ENCODE results near the gene PODXL. TPM values are rescaled to one million over a fixed set of nuclear protein-coding genes. Genes with fewer than 3 reads are reported as not detected.
"Not testable (repeated sequence)": the region's sequence is repeated elsewhere in the genome, so short reads cannot be mapped to it uniquely, and the experiment has no call there.

Gene PODXL
- total and polyA plus RNA-seq, 2 experiments from 2014 or later, result 77.3 to 84.1 TPM

GRCh38 chr7:131467788-131468187, 88.6 kb downstream of the PODXL start:
- Histone ChIP-seq H2AFZ (no peak overlapping the region), H3K9me2 (replicated peaks; ENCODE audit: insufficient read depth) (no peaks in the 10 kb centered on the region), H3K4me2 (no peak overlapping the region), H3K4me1 (ENCODE audit: insufficient read depth) (no peaks in the 10 kb centered on the region), H4K20me1 (ENCODE audit: insufficient read depth, poor library complexity, severe bottlenecking) (no peaks in the 10 kb centered on the region), H3K4me3 (no peak overlapping the region), H3K9me3 (ENCODE audit: low read depth) (no peaks in the 10 kb centered on the region), H3K79me2 (peaks cover 3% of the 10 kb centered on the region), H3K36me3 (replicated peaks; ENCODE audit: insufficient read depth, low read depth) (no peaks in the 10 kb centered on the region), H3K27me3 (no peaks in the 10 kb centered on the region), H3K27ac (no peak overlapping the region)
- no peak for DNase-seq (ENCODE audit: low spot score)
- TF ChIP-seq EZH2phosphoT487 (IDR thresholded peaks at IDR 0.05; ENCODE audit: low read depth, severe bottlenecking, unreplicated experiment), result no peak
- TF ChIP-seq, protein P1, sequence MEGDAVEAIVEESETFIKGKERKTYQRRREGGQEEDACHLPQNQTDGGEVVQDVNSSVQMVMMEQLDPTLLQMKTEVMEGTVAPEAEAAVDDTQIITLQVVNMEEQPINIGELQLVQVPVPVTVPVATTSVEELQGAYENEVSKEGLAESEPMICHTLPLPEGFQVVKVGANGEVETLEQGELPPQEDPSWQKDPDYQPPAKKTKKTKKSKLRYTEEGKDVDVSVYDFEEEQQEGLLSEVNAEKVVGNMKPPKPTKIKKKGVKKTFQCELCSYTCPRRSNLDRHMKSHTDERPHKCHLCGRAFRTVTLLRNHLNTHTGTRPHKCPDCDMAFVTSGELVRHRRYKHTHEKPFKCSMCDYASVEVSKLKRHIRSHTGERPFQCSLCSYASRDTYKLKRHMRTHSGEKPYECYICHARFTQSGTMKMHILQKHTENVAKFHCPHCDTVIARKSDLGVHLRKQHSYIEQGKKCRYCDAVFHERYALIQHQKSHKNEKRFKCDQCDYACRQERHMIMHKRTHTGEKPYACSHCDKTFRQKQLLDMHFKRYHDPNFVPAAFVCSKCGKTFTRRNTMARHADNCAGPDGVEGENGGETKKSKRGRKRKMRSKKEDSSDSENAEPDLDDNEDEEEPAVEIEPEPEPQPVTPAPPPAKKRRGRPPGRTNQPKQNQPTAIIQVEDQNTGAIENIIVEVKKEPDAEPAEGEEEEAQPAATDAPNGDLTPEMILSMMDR (IDR thresholded peaks at IDR 0.05; ENCODE audit: poor library complexity), result no peak
- no peak for TF ChIP-seq EZH2 (IDR thresholded peaks at IDR 0.05; ENCODE audit: borderline replicate concordance)
- WGBS (ENCODE audit: low lambda C conversion rate, missing lambda C conversion rate), result 98% methylated on average over 5 of the region's 5 CpGs

GRCh38 chr7:131466735-131467365, 89.6 kb downstream of the PODXL start:
- Histone ChIP-seq H3K9me2 (replicated peaks; ENCODE audit: insufficient read depth) (no peaks in the 10 kb centered on the region), H3K36me3 (replicated peaks; ENCODE audit: insufficient read depth, low read depth) (no peaks in the 10 kb centered on the region), H3K27me3 (no peaks in the 10 kb centered on the region), H3K9me3 (ENCODE audit: low read depth) (no peaks in the 10 kb centered on the region), H2AFZ (no peak overlapping the region), H3K27ac (no peak overlapping the region), H3K4me2 (no peak overlapping the region), H3K79me2 (peaks cover 3% of the 10 kb centered on the region), H3K4me3 (no peak overlapping the region), H3K4me1 (ENCODE audit: insufficient read depth) (no peaks in the 10 kb centered on the region), H4K20me1 (ENCODE audit: insufficient read depth, poor library complexity, severe bottlenecking) (no peaks in the 10 kb centered on the region)
- no peak for DNase-seq (ENCODE audit: low spot score)
- TF ChIP-seq EZH2phosphoT487 (IDR thresholded peaks at IDR 0.05; ENCODE audit: low read depth, severe bottlenecking, unreplicated experiment) (no peak), EZH2 (IDR thresholded peaks at IDR 0.05; ENCODE audit: borderline replicate concordance) (no peak)
- TF ChIP-seq, protein P1 (IDR thresholded peaks at IDR 0.05; ENCODE audit: poor library complexity), result no peak
- WGBS (ENCODE audit: low lambda C conversion rate, missing lambda C conversion rate), result 89% methylated on average over 12 of the region's 12 CpGs

GRCh38 chr7:131462715-131463114, 93.7 kb downstream of the PODXL start:
- not testable (repeated sequence) for H3K4me3 ChIP-seq; DNase-seq (ENCODE audit: low spot score); H3K27ac ChIP-seq; H3K4me2 ChIP-seq; H2AFZ ChIP-seq; H3K9me2 ChIP-seq (replicated peaks; ENCODE audit: insufficient read depth); H3K36me3 ChIP-seq (replicated peaks; ENCODE audit: insufficient read depth, low read depth); H3K4me1 ChIP-seq (ENCODE audit: insufficient read depth); H4K20me1 ChIP-seq (ENCODE audit: insufficient read depth, poor library complexity, severe bottlenecking); H3K79me2 ChIP-seq; H3K27me3 ChIP-seq; H3K9me3 ChIP-seq (ENCODE audit: low read depth)

GRCh38 chr7:131462059-131462458, 94.4 kb downstream of the PODXL start:
- no peaks in the 10 kb centered on the region for H3K9me2 ChIP-seq (replicated peaks; ENCODE audit: insufficient read depth)
- DNase-seq (ENCODE audit: low spot score), result no peak
- H3K27me3 ChIP-seq, result no peaks in the 10 kb centered on the region
- no peak for TF ChIP-seq EZH2phosphoT487 (IDR thresholded peaks at IDR 0.05; ENCODE audit: low read depth, severe bottlenecking, unreplicated experiment)
- no peak for TF ChIP-seq EZH2 (IDR thresholded peaks at IDR 0.05; ENCODE audit: borderline replicate concordance)
- TF ChIP-seq, protein P1 (IDR thresholded peaks at IDR 0.05; ENCODE audit: poor library complexity), result no peak
- no peak overlapping the region for H2AFZ ChIP-seq
- H3K27ac ChIP-seq, result no peak overlapping the region
- no peaks in the 10 kb centered on the region for H3K36me3 ChIP-seq (replicated peaks; ENCODE audit: insufficient read depth, low read depth)
- H3K4me3 ChIP-seq, result no peak overlapping the region
- H3K79me2 ChIP-seq, result no peaks in the 10 kb centered on the region
- H3K9me3 ChIP-seq (ENCODE audit: low read depth), result no peaks in the 10 kb centered on the region
- no peaks in the 10 kb centered on the region for H4K20me1 ChIP-seq (ENCODE audit: insufficient read depth, poor library complexity, severe bottlenecking)
- no peak overlapping the region for H3K4me2 ChIP-seq
- WGBS (ENCODE audit: low lambda C conversion rate, missing lambda C conversion rate), result 94% methylated on average over 3 of the region's 3 CpGs
- H3K4me1 ChIP-seq (ENCODE audit: insufficient read depth), result no peaks in the 10 kb centered on the region
